ENCODE measurements around the gene P2RY11.

DNA sequence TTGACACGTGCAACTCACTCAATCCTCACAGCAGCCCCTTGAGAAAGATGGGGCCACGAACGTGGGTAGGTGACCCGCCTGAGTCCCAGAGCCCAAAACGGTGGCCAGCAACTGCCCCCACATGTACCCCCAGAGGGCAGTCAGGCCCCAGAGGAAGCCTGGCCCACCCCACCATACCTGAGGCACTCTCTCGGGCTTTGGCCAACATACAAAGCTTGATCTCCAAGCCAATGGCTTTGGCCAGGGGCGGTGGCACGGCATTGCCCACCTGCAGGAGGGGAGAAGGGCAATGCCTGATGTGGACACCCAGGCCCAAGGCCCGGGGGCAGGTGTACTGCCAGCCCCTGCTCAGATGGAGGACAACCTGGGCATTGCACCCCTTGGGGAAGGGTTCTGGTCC lies 22.5 kb downstream of the P2RY11 start:
- TF ChIP-seq, protein P1, sequence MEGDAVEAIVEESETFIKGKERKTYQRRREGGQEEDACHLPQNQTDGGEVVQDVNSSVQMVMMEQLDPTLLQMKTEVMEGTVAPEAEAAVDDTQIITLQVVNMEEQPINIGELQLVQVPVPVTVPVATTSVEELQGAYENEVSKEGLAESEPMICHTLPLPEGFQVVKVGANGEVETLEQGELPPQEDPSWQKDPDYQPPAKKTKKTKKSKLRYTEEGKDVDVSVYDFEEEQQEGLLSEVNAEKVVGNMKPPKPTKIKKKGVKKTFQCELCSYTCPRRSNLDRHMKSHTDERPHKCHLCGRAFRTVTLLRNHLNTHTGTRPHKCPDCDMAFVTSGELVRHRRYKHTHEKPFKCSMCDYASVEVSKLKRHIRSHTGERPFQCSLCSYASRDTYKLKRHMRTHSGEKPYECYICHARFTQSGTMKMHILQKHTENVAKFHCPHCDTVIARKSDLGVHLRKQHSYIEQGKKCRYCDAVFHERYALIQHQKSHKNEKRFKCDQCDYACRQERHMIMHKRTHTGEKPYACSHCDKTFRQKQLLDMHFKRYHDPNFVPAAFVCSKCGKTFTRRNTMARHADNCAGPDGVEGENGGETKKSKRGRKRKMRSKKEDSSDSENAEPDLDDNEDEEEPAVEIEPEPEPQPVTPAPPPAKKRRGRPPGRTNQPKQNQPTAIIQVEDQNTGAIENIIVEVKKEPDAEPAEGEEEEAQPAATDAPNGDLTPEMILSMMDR (conservative IDR thresholded peaks at IDR 0.05) = no peak
- no peak for TF ChIP-seq EZH2 (IDR thresholded peaks at IDR 0.05; ENCODE audit: low read depth)

All from PC-9 (cell line).